Jurkat, Clone E6-1 (cell line): ENCODE results near the gene VASP.
"Not testable (repeated sequence)": the region's sequence is repeated elsewhere in the genome, so short reads cannot be mapped to it uniquely, and the experiment has no call there.

Experiments
- DNase-seq: peaks from one replicate; pipeline ENCODE4 v3.0.0-alpha.2; 2011; ENCODE audit warnings: low read depth, low spot score
- H3K4me3 ChIP-seq: 2 replicates; pipeline ENCODE4 v1.5.1; 2011; ENCODE audit warnings: mild to moderate bottlenecking, low read length, control low read depth, moderate library complexity

The VASP gene

DNA sequence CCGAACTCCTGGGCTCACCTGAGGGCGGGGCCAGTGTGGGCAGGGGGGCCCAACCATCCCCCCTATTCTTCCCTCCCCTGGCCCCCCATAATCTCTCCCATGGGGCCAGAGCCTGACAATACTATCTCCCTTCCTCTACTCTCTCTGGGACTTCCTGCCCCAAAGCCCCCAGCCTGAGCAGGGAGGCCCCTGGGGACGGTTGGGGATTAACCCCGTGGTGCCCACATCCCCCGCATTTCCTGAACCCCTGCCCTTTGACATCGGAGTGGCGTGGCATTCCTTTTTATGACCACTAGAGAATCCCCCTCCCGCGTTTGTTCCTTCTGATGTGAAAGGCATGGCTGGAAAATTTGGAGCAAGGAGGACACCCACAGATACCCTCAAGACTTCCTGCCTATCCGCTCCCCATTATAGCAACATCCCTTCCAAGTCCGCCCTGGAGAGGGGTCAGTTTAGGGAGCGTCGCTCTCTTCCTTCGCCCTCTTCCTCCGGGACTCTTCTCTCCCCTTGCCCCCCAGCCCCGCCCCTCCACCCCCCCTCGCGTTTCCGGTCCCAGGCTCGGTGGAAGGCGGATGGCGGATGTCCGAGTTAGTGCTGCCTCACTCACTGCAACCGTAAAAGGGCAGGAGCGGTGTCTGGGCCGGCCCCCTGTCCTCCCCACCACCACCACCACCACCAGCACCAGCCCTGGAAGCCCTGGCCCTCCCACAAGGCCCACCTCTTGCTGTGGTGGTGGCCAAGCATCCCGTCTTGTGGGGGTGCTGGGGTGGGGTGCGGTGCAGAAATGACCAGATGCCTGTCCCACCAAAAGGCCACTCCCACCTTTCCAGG, 1.8 kb downstream of the VASP start:
- H3K4me3 ChIP-seq, result peak overlapping the region; percentile 61
- DNase-seq, result no peak

DNA sequence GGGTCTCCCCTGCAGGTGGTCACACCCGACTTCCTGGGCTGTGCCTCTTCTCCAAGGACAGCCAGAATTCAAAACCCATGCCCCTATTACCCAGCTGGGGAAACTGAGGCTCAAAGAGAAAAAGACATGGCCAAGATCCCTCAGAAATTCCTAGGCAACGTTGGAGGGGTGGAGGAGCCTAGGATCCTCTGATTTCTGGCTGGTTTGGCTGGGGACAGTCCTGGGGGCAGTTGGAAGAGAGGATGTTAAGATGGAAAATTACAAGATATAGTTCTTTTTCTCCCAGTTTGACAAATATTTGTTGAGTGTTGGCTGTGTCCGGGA, 2.4 kb downstream of the VASP start:
- H3K4me3 ChIP-seq, result no peak overlapping the region
- DNase-seq, result no peak

DNA sequence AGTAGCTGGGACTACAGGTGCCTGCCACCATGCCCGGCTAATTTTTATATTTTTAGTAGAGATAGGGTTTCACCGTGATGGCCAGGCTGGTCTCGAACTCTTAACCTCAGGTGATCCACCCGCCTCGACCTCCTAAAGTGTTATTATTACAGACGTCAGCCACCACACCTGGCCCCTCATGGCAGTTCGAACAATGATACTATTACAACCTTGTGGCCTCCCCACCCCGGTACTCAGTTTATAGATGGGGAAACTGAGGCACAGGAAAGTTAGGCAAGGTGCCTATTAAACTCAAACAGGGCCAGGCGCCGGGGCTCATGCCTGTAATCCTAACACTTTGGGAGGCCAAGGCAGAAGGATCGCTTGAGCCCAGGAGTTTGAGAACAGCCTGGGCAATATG, 3.1 kb downstream of the VASP start:
- H3K4me3 ChIP-seq, result not testable (repeated sequence)

DNA sequence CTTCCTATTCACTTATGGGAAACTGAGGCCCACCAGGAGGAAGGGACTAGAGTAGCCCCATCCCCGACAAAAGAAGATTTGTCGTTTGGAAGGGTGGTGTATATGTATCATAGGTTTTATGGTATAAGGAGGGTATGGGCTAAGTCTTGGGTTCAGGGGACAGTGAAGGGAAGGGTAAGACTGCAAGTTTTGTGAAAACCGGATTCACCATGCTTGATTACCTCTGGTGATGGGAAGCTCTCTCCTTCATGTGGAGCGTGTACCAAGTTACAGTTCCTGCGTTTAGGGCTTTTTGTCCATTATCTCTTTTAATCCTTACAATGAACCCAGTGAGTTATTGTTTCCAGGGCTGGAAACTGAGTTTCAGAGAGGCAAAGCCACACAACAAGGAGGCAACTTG, 3.8 kb downstream of the VASP start:
- no peak overlapping the region for H3K4me3 ChIP-seq
- DNase-seq, result no peak

More for the DNA sequence above, 3.1 kb downstream of the VASP start:
- not testable (repeated sequence) for DNase-seq

DNA sequence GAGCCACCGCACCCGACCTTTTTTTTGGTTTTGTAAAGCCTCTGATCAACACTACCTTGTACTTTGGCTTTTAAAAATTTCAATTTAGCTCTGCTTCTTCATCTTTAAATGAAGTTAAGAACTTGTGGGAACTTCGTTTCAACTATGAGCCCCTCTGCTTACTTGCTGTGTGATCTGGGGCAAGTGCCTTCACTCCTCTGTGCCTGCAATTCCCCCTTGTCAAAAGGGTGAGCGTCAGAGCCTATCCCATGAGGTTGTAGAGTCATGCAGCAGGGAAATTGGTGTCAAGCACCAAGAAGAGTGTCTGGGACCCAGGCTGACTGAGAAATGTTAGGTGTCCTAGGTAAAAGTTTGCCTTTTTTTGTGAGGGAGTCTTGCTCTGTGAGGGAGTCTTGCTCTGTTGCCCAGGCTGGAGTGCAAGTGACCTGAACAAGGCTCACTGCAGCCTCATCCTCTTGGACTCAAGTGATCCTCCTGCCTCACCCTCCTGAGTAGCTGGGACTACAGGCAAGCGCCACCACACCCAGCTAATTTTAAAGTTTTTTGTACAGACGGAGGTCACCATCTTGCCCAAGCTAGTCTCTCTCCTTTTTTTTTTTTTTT, 5.7 kb downstream of the VASP start:
- DNase-seq, result no peak
- H3K4me3 ChIP-seq, result no peak overlapping the region

DNA sequence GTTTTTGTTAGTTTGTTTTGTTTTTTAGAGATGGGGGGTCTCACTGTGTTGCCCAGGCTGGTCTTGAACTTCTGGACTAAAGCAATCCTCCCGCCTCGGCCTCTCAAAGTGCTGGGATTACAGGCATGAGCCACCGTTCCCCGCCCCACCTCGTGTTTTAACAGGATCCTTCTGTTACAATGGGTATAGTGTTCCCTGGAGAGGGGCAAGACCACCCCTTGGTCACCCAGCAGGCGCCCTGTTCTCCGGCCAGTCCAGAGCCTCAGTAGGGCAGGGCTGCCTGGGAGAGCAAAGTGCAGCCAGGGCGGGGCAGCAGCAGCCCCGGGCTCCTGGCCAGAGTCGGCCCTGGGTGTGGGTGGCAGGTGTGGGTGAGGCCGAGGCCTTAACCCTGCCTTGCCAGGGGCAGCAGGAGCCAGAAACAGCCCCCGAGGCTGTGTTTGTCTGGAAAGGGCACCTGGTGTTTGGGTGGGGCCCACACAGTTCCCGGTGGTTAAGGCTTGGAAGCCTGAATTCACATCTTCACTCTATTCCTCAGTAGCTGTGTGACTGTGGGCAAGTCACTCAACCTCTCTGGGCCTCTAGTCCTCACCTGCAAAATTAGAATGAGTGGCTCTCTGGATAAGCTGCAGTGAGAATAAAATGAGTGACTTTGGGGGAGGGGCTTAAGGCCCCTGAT, 7.2 kb downstream of the VASP start:
- no peak overlapping the region for H3K4me3 ChIP-seq
- DNase-seq, result no peak

DNA sequence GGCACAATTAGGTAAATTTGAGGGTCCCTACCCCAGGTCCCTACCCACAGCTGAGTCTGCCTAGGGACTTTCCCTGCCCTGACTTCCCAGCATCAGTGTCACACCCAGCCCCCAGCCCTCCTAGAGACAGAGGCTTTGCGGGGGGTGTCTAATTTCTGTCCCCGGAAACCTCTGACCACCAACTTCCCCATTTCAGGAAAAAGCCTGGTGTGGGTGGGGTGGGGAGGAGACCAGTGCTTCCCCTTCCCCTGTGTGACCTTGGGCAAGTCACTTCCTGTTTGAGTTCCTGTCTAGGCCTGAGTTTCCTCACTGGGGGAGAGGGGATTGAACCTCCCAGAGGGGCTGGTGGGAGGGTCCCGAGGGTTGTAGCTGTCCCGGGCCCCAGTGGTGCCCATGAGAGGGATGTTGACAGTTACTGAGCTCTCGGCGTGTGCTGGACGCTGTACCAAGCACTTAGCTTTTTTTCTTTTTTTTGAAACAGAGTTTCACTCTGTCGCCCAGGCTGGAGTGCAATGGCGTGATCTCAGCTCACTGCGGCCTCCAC, 7.9 kb downstream of the VASP start:
- no peak overlapping the region for H3K4me3 ChIP-seq

DNA sequence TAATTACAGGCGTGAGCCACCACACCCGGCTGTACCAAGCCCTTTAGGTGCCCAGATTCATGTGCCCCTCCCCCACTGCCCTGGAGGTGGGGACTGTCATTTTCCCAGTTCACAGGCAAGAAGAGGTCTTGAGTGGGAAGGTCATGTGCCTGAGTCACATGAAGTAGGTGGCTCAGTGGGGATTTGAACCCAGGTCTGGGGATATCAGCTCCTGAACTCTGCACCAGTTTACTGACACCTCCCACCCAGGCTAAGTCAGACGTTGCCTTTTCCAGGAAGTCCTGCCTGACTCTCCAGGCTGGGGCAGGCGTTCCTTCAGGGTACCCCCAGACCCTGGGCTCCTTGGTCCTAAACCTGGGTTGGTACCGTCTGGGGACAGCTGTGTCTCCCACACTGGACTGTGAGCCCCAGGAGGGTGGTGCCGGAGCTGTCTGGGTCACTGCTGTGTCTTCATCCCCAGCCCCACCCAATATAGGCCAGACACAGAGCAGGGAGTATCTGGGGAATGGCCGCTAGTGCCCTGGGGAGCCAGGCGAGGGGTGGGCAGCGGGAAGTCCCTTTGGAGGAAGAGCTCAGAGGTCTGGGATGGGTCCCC, 8.6 kb downstream of the VASP start:
- DNase-seq, result no peak
- H3K4me3 ChIP-seq, result no peak overlapping the region

More for the DNA sequence above, 7.9 kb downstream of the VASP start:
- DNase-seq, result no peak

DNA sequence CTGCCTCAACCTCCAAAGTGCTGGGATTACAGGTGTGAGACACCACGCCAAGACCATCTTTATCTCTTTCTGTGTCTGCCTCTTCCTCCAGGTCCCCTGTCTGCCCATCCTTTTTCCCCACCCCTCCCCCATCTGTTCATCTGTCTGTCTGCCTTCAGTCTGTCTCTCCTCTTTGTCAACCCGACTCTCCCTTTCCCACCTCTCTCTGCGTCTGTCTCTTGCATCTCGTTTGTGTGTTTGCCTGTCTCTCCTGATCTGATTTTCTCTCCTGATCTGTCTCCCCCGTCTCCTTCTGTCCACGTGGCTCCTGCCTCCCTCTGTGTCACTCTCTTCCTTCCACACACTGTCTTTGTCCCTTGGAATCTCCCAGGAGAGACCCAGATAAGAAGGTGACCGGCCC, 10.0 kb downstream of the VASP start:
- DNase-seq, result no peak

DNA sequence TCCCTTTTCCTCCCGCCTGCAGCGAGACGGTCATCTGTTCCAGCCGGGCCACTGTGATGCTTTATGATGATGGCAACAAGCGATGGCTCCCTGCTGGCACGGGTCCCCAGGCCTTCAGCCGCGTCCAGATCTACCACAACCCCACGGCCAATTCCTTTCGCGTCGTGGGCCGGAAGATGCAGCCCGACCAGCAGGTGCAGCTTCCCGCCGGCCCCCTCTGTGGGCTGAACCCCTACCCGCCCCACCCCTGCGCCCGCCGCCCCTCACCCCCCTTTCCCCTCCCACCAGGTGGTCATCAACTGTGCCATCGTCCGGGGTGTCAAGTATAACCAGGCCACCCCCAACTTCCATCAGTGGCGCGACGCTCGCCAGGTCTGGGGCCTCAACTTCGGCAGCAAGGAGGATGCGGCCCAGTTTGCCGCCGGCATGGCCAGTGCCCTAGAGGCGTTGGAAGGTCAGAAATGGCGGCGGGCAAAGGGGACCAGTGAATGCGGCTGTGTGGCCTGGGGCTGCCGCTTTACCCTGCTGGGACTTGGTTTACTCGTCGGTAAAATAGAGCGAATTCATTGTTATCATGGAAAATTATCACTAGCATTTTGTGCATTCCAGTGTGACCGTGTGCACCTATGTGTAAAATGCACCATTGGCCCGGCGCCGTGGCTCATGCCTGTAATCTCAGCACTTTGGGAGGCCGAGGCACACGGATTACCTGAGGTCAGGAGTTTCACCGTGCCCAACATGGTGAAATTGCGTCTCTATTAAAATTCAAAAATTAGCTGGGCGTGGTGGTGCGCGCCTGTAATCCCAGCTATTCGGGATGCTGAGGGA, 10.6 kb downstream of the VASP start:
- no peak for DNase-seq
- no peak overlapping the region for H3K4me3 ChIP-seq

More for the DNA sequence above, 10.0 kb downstream of the VASP start:
- H3K4me3 ChIP-seq, result no peak overlapping the region

DNA sequence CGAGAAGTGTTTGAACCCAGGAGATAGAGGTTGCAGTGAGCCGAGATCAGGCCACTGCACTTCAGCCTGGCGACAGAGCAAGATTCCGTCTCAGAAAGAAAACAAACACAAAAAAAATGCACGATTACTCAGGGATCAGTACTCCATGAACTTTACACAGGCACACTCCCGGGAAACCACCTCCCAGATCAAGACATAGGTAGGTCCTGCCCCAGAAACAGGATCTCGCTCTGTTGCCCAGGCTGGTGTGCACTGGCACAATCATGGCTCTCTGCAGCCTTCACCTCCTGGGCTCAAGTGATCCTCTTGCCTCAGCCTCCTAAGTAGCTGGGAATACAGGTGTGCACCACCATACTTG, 11.2 kb downstream of the VASP start:
- H3K4me3 ChIP-seq, result no peak overlapping the region
- DNase-seq, result no peak

DNA sequence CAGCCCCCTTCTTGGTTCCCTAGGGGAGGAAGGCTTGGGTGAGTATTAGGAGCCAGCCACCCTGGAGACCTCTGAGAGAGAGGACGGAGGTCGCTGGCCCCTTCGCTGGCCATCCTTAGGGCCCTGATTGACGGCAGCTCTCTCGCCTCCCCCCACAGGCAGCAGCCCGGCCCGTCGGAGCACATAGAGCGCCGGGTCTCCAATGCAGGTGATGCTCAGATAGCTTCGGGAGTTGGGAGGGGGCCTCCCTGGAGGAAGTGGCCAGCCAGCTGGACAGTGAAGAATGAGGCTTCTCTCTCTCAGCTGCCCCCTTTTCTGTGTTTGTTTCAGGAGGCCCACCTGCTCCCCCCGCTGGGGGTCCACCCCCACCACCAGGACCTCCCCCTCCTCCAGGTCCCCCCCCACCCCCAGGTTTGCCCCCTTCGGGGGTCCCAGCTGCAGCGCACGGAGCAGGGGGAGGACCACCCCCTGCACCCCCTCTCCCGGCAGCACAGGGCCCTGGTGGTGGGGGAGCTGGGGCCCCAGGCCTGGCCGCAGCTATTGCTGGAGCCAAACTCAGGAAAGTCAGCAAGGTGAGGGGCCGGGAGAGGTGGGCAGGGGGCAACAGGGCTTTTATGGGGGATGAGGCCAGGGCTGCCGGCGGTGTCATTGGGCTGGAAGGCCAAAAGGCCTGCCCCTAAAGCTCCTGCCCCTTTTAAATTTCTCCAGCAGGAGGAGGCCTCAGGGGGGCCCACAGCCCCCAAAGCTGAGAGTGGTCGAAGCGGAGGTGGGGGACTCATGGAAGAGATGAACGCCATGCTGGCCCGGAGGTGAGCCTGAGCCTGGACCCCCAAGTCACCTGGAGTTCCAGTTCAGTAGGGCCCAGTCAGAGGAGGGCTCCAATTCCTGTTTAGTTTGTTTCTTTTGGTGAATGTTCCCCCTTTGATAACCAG, 15.0 kb downstream of the VASP start:
- DNase-seq, result no peak
- H3K4me3 ChIP-seq, result no peak overlapping the region

DNA sequence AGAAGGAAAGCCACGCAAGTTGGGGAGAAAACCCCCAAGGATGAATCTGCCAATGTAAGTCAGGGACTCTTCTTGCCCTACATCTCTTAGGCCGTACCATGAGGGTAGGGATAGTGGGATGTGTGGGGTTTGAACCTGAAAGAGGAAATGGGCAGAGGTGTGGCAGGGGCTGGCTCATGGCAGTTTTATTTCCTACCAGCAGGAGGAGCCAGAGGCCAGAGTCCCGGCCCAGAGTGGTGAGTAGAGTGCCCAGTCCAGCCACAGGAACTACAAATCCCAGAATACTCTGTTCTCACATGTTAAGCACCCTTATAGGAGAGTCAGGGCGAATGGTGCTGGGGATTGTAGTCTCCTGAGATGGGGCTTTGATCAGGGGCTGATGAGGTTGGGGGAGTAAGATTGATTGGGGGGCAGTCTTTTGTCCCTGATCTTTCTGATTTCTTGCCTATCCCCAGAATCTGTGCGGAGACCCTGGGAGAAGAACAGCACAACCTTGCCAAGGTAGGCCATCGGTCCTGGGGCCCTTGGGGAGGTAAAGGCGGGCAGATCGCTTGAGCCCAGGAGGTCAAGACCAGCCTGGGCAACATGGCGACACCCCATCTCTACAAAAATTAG, 16.5 kb downstream of the VASP start:
- DNase-seq, result peak; percentile 63
- no peak overlapping the region for H3K4me3 ChIP-seq

DNA sequence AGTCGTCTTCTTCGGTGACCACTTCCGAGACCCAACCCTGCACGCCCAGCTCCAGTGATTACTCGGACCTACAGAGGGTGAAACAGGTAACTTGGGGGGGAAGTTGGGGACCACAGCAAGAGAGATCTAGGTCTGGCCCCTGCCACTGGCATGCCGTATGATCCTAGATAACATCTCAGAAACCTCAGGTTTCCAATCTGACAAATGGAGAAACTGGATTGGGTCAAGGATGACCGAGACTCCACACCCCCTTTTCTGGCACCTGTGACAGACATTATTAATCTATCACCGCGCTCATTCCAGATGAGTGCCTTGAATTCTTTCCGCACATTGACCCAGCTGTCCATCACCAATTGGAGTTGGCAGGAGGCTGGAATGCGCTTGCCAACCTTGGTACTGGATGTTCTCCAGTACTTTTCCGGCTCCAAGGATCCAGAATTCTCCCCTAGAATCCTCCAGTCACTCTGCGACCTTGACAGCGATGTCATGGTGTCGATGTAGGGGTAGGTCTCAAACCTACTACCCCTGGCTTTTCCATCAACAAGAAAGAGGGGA, 17.4 kb downstream of the VASP start:
- H3K4me3 ChIP-seq, result no peak overlapping the region
- DNase-seq, result no peak

DNA sequence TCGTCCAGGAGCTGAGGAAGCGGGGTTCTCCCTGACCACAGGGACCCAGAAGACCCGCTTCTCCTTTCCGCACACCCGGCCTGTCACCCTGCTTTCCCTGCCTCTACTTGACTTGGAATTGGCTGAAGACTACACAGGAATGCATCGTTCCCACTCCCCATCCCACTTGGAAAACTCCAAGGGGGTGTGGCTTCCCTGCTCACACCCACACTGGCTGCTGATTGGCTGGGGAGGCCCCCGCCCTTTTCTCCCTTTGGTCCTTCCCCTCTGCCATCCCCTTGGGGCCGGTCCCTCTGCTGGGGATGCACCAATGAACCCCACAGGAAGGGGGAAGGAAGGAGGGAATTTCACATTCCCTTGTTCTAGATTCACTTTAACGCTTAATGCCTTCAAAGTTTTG, 18.9 kb downstream of the VASP start:
- no peak overlapping the region for H3K4me3 ChIP-seq
- no peak for DNase-seq

DNA sequence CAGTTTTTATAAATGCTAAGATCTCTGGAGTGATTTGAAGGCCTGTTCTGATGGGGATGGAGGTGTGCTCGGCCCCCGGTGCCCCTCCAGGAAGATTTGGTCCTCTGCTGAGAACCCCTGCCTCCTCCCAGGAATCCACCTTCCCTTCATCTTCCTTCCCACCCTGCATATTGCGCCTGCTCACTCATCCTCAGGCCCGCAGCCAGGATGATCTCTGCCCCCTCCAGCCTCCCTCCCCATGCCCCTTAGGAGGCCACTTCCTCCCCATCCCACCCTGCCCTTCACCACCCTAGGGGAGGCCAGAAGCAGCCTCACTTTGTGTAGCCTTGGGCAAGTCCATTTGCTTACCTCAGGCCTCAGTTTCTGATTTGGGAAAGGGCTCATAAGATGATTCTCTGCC, 19.7 kb downstream of the VASP start:
- no peak overlapping the region for H3K4me3 ChIP-seq
- DNase-seq, result no peak

DNA sequence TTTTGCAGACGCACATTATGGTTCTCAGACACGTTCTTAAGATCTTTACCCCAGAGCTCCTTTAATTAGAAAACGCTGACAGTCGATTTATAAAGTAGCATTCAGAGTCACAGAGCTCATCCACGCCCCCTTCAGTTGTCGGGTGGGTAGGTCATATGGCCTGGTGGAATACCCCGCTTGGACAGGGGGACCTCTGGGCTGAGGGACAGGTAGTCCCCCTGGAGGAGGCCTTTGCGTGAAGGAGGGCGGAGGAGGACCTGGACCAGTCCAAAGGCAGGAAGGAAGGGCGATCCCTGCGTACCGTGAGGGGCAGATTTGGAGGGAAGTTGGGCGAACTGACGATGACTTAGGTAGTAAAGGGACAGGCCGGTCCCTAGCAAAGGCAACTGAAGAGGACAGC, 20.5 kb downstream of the VASP start:
- no peak for DNase-seq
- no peak overlapping the region for H3K4me3 ChIP-seq
